ENCODE data around the gene ZDHHC11. TPM values are rescaled to one million over a fixed set of nuclear protein-coding genes. Genes with fewer than 3 reads are reported as not detected.

Gene ZDHHC11
- total and polyA plus RNA-seq, 7 experiments from 2014 or later = 0.20 to 22.1 (median 8.8) TPM; not detected in 1

DNA sequence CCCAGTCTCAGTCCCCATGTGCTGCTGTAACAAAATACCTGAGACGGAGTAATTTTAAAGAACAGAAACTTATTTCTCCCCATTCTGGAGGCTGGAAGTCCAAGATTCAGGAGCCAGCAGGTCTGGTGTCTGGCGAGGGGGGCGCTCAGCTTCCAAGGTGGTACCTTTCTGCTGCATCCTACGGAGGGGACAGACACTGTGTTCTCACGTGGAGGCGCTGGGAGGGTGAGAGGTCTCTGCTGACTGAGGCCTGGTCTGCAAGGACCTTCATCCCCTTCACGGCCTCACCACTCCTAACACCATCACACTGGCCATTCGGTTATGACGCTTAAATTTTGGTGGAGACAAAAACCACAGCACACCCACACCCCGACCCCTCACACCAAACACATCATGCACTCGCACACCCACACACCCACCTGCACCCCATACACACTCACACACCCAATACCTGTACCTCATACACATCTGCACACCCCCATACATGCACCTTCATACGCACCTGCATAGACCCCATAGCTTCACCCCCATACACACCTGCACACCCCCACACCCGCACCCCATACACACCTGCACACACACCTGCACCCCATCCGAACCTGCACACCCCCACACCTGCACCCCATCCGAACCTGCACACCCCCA, 9.8 kb upstream of the ZDHHC11 start:
- intact Hi-C loops (cut with micrococcal nuclease) = no loop called here
- no peaks in the 10 kb centered on the region for H3K27me3 Mint-ChIP-seq
- H3K4me3 ChIP-seq (ENCODE audit: low read length) = no peak overlapping the region
- H3K9me3 Mint-ChIP-seq = no peaks in the 10 kb centered on the region
- ChIA-PET CTCF (interaction anchor here (0.6 to 0.9 kb wide), 2 partner anchors 10 to 42 kb away, joined by 3 read pairs; no protein-coding TSS in a partner anchor), POLR2A (no interaction called here)
- peaks cover 0 to 6% (median 0%) of the 10 kb centered on the region in 7 donors for H3K4me1 Mint-ChIP-seq
- DNase-seq = no peak
- H3K36me3 ChIP-seq (ENCODE audit: control insufficient read depth in 2 of 3, insufficient read depth in 3 of 3, low read length in 3 of 3) = peaks cover 0 to 41% (median 10%) of the 10 kb centered on the region in 3 experiments
- H3K4me1 ChIP-seq (ENCODE audit: control insufficient read depth in 2 of 2, insufficient read depth in 2 of 2, low read length in 2 of 2) = no peaks in the 10 kb centered on the region
- peak overlapping the region in 1 of 10 donors; percentile 8 for H3K4me3 Mint-ChIP-seq
- no peaks in the 10 kb centered on the region for H3K9me3 ChIP-seq (ENCODE audit: control insufficient read depth in 2 of 3, low read length in 3 of 3)
- peak; percentile 10 for ATAC-seq
- peaks cover 0 to 7% (median 3%) of the 10 kb centered on the region in 5 donors for H3K36me3 Mint-ChIP-seq
- H3K27ac ChIP-seq (ENCODE audit: low read depth, low read length) = no peak overlapping the region
- H3K27ac Mint-ChIP-seq = peak overlapping the region in 1 of 9 donors; percentile 30
- no peaks in the 10 kb centered on the region for H3K27me3 ChIP-seq (ENCODE audit: control insufficient read depth in 2 of 2, insufficient read depth in 2 of 2, low read length in 2 of 2)

DNA sequence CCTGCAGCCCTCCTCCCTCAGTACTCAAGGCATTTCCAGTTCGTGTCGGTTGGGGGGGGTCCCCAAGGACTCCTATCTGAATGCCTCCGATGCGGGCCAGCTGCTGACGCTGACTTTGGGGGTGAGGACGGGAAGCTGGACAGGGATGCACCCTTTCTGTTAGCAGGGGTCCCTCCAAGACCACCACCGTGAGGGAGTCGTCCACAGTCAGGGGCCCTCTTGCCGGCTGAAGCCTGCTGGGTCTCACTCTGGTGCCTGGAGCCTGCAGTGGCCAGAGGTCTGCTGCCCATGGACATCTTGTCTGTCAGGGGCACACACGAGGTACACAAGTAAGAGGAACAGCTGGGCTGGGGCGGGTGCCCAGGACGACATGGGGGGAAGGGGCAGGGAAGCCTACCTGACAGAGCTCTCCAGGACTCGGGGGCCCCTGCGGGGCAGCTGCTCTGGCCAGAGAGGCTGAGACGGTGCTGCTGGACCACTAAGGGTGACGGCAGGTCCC, 9.1 kb upstream of the ZDHHC11 start:
- no peaks in the 10 kb centered on the region for H3K9me3 Mint-ChIP-seq
- no peaks in the 10 kb centered on the region for H3K4me1 ChIP-seq (ENCODE audit: control insufficient read depth in 2 of 2, insufficient read depth in 2 of 2, low read length in 2 of 2)
- POLR2A ChIA-PET = no interaction called here
- peaks cover 0 to 7% (median 3%) of the 10 kb centered on the region in 5 donors for H3K36me3 Mint-ChIP-seq
- intact Hi-C loops (cut with micrococcal nuclease) = no loop called here
- H3K27me3 ChIP-seq (ENCODE audit: control insufficient read depth in 2 of 2, insufficient read depth in 2 of 2, low read length in 2 of 2) = no peaks in the 10 kb centered on the region
- no peaks in the 10 kb centered on the region for H3K9me3 ChIP-seq (ENCODE audit: control insufficient read depth in 2 of 3, low read length in 3 of 3)
- peaks cover 0 to 6% (median 0%) of the 10 kb centered on the region in 7 donors for H3K4me1 Mint-ChIP-seq
- no peak for ATAC-seq
- H3K27ac ChIP-seq (ENCODE audit: low read depth, low read length) = no peak overlapping the region
- H3K4me3 Mint-ChIP-seq = no peak overlapping the region
- peaks cover 0 to 33% (median 9%) of the 10 kb centered on the region in 3 experiments for H3K36me3 ChIP-seq (ENCODE audit: control insufficient read depth in 2 of 3, insufficient read depth in 3 of 3, low read length in 3 of 3)
- H3K4me3 ChIP-seq (ENCODE audit: low read length) = no peak overlapping the region
- CTCF ChIA-PET = interaction anchor here (0.9 kb wide), 1 partner anchor 43 kb away, joined by 3 read pairs; no protein-coding TSS in a partner anchor
- H3K27me3 Mint-ChIP-seq = no peaks in the 10 kb centered on the region
- DNase-seq = no peak
- no peak overlapping the region for H3K27ac Mint-ChIP-seq

- ChIA-PET POLR2A (no interaction called here), CTCF (no interaction called here)
- intact Hi-C loops (cut with micrococcal nuclease) = no loop called here
- ATAC-seq = no peak
- Mint-ChIP-seq H3K9me3 (no peaks in the 10 kb centered on the region), H3K4me3 (no peak overlapping the region), H3K27me3 (no peaks in the 10 kb centered on the region), H3K36me3 (peaks cover 0 to 7% (median 3%) of the 10 kb centered on the region in 5 donors), H3K4me1 (peaks cover 0 to 9% (median 0%) of the 10 kb centered on the region in 7 donors), H3K27ac (peak overlapping the region in 1 of 9 donors; percentile 53)
- Histone ChIP-seq H3K4me1 (ENCODE audit: control insufficient read depth in 2 of 2, insufficient read depth in 2 of 2, low read length in 2 of 2) (no peaks in the 10 kb centered on the region), H3K27me3 (ENCODE audit: control insufficient read depth in 2 of 2, insufficient read depth in 2 of 2, low read length in 2 of 2) (no peaks in the 10 kb centered on the region), H3K4me3 (ENCODE audit: low read length) (no peak overlapping the region), H3K27ac (ENCODE audit: low read depth, low read length) (no peak overlapping the region), H3K9me3 (ENCODE audit: control insufficient read depth in 2 of 3, low read length in 3 of 3) (no peaks in the 10 kb centered on the region), H3K36me3 (ENCODE audit: control insufficient read depth in 2 of 3, insufficient read depth in 3 of 3, low read length in 3 of 3) (peaks cover 0 to 28% (median 9%) of the 10 kb centered on the region in 3 experiments)
- no peak for DNase-seq
These were observed 8.6 kb upstream of the ZDHHC11 start for GRCh38 chr5:859391-859790.

- CTCF ChIA-PET = no interaction called here
- H3K36me3 Mint-ChIP-seq = peaks cover 0 to 4% (median 0%) of the 10 kb centered on the region in 5 donors
- Histone ChIP-seq H3K4me3 (ENCODE audit: low read length) (no peak overlapping the region), H3K27ac (ENCODE audit: low read depth, low read length) (no peak overlapping the region), H3K36me3 (ENCODE audit: control insufficient read depth in 2 of 3, insufficient read depth in 3 of 3, low read length in 3 of 3) (peaks cover 0 to 22% (median 4%) of the 10 kb centered on the region in 3 experiments), H3K4me1 (ENCODE audit: control insufficient read depth in 2 of 2, insufficient read depth in 2 of 2, low read length in 2 of 2) (no peaks in the 10 kb centered on the region), H3K27me3 (ENCODE audit: control insufficient read depth in 2 of 2, insufficient read depth in 2 of 2, low read length in 2 of 2) (no peaks in the 10 kb centered on the region), H3K9me3 (ENCODE audit: control insufficient read depth in 2 of 3, low read length in 3 of 3) (no peaks in the 10 kb centered on the region)
- no peaks in the 10 kb centered on the region for H3K27me3 Mint-ChIP-seq
- no peak for ATAC-seq
- no peak for DNase-seq
- peaks cover 0 to 11% (median 0%) of the 10 kb centered on the region in 7 donors for H3K4me1 Mint-ChIP-seq
- intact Hi-C loops (cut with micrococcal nuclease) = no loop called here
- H3K4me3 Mint-ChIP-seq = no peak overlapping the region
- no peak overlapping the region for H3K27ac Mint-ChIP-seq
- no peaks in the 10 kb centered on the region for H3K9me3 Mint-ChIP-seq
- POLR2A ChIA-PET = no interaction called here
These were observed 7.9 kb upstream of the ZDHHC11 start for GRCh38 chr5:858726-859125.

DNA sequence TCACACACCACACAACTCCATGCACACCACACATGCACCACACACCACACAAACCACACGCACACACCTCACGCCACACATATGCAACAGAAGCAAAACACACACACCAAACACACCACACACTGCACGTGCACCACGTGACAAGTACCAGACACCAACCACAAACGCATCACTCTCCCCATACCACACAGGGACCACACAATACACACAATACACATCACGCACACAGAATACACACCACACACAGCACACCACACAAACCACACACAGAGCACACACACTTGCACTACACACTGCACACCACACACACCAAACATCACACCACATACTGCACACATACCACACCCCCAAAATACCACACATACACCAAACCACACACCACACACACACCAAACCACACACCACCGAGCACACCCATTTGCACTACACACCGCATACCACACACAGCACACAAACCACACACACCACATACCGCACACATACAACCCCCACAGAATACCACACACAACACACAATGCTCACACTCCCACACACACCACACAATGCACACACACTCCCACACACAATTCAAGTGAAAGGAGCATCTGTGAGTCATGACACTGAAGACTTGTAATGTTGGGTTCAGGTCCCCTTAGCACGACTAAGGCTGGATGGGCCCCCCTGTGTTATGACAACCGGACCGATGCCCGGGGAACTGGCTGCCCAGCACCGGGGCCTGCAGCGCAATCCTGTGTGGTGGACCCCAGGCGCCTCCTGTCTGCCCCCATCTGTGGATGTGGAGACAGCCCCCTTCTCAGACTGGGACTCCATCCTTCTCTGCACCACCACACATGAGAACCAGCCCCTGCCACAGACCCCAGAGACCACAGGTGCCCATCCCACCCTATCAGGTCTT, 6.0 kb upstream of the ZDHHC11 start:
- Mint-ChIP-seq H3K4me1 (peaks cover 0 to 17% (median 0%) of the 10 kb centered on the region in 7 donors), H3K27me3 (peaks cover 0 to 8% (median 4%) of the 10 kb centered on the region in 5 donors), H3K4me3 (no peak overlapping the region), H3K27ac (no peak overlapping the region), H3K36me3 (peaks cover 0 to 2% (median 0%) of the 10 kb centered on the region in 5 donors), H3K9me3 (peaks cover 0 to 2% (median 0%) of the 10 kb centered on the region in 11 donors)
- ATAC-seq = peak; percentile 30
- intact Hi-C loops (cut with micrococcal nuclease) = no loop called here
- no peaks in the 10 kb centered on the region for H3K9me3 ChIP-seq (ENCODE audit: control insufficient read depth in 2 of 3, low read length in 3 of 3)
- H3K27me3 ChIP-seq (ENCODE audit: control insufficient read depth in 2 of 2, insufficient read depth in 2 of 2, low read length in 2 of 2) = no peaks in the 10 kb centered on the region
- H3K27ac ChIP-seq (ENCODE audit: low read depth, low read length) = no peak overlapping the region
- ChIA-PET CTCF (no interaction called here), POLR2A (no interaction called here)
- H3K4me1 ChIP-seq (ENCODE audit: control insufficient read depth in 2 of 2, insufficient read depth in 2 of 2, low read length in 2 of 2) = no peaks in the 10 kb centered on the region
- H3K36me3 ChIP-seq (ENCODE audit: control insufficient read depth in 2 of 3, insufficient read depth in 3 of 3, low read length in 3 of 3) = peaks cover 0 to 5% (median 0%) of the 10 kb centered on the region in 3 experiments
- no peak for DNase-seq
- H3K4me3 ChIP-seq (ENCODE audit: low read length) = no peak overlapping the region

DNA sequence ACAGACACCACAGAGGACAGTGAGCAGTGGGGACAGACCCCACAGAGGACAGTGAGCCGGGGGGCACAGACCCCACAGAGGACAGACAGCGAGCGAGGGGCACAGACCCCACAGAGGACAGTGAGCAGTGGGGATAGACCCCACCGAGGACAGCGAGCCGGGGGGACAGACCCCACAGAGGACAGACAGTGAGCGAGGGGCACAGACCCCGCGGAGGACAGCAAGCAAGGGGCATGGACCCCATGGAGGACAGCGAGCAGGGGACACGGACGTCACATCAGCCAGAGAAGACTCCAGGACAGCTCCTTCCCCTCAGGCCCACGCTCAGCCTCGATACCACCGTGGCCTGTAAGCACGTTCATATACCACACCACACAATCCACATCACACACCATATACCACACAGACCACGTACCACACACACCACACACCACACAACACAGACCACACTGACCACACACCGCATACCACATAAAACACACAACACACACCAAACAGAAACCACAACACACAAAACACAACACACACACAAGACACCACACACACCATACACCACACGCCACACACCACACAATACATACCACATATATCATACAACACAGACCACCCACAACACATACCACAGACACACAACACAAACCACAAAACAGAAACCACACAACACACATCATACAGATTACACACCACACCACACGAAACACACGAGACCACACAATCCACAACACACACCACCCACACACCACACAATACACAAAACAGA, 5.2 kb upstream of the ZDHHC11 start:
- no peak overlapping the region for H3K27ac Mint-ChIP-seq
- peak; percentile 47 for ATAC-seq
- H3K27me3 Mint-ChIP-seq = peaks cover 0 to 10% (median 4%) of the 10 kb centered on the region in 5 donors
- H3K4me3 Mint-ChIP-seq = no peak overlapping the region
- H3K36me3 Mint-ChIP-seq = peaks cover 0 to 2% (median 0%) of the 10 kb centered on the region in 5 donors
- Histone ChIP-seq H3K4me3 (ENCODE audit: low read length) (no peak overlapping the region), H3K4me1 (ENCODE audit: control insufficient read depth in 2 of 2, insufficient read depth in 2 of 2, low read length in 2 of 2) (no peaks in the 10 kb centered on the region), H3K9me3 (ENCODE audit: control insufficient read depth in 2 of 3, low read length in 3 of 3) (no peaks in the 10 kb centered on the region), H3K27me3 (ENCODE audit: control insufficient read depth in 2 of 2, insufficient read depth in 2 of 2, low read length in 2 of 2) (no peaks in the 10 kb centered on the region), H3K27ac (ENCODE audit: low read depth, low read length) (no peak overlapping the region), H3K36me3 (ENCODE audit: control insufficient read depth in 2 of 3, insufficient read depth in 3 of 3, low read length in 3 of 3) (peaks cover 0 to 5% (median 0%) of the 10 kb centered on the region in 3 experiments)
- DNase-seq = no peak
- H3K9me3 Mint-ChIP-seq = peaks cover 0 to 2% (median 0%) of the 10 kb centered on the region in 11 donors
- ChIA-PET CTCF (no interaction called here), POLR2A (no interaction called here)
- intact Hi-C loops (cut with micrococcal nuclease) = no loop called here
- H3K4me1 Mint-ChIP-seq = peaks cover 0 to 17% (median 0%) of the 10 kb centered on the region in 7 donors
